PC-9 (cell line): Measurements from ENCODE around the gene IGIP.

Experiments used
- EZH2 ChIP-seq: fragments of 200-600 bp; sonication (generic); IDR thresholded peaks from 2 replicates; pipeline ENCODE4 v1.8.0; 2017; ENCODE audit warnings: antibody characterized with exemption, low read depth
- TF ChIP-seq, protein P1 (sequence below): fragments of 200-600 bp; sonication (generic); conservative IDR thresholded peaks from 2 replicates; pipeline ENCODE4 v1.6.1; 2017; ENCODE audit warnings: mixed run types, antibody characterized with exemption, mild to moderate bottlenecking, moderate library complexity

- TF ChIP-seq, protein P1, sequence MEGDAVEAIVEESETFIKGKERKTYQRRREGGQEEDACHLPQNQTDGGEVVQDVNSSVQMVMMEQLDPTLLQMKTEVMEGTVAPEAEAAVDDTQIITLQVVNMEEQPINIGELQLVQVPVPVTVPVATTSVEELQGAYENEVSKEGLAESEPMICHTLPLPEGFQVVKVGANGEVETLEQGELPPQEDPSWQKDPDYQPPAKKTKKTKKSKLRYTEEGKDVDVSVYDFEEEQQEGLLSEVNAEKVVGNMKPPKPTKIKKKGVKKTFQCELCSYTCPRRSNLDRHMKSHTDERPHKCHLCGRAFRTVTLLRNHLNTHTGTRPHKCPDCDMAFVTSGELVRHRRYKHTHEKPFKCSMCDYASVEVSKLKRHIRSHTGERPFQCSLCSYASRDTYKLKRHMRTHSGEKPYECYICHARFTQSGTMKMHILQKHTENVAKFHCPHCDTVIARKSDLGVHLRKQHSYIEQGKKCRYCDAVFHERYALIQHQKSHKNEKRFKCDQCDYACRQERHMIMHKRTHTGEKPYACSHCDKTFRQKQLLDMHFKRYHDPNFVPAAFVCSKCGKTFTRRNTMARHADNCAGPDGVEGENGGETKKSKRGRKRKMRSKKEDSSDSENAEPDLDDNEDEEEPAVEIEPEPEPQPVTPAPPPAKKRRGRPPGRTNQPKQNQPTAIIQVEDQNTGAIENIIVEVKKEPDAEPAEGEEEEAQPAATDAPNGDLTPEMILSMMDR: no peak
- TF ChIP-seq EZH2: no peak
These were observed 7.9 kb downstream of the IGIP start for GRCh38 chr5:140133514-140134167.
